Liver (tissue), 9 donors: ENCODE data around the gene SLC6A18. TPM values are rescaled to one million over a fixed set of nuclear protein-coding genes. Genes with fewer than 3 reads are reported as not detected.

Source experiments
- DNase-seq: peaks from one replicate; pipeline ENCODE4 v3.0.0-alpha.2; 2017; ENCODE audit warnings: low spot score
- H3K27ac ChIP-seq, 2 donors: one replicate each; pipeline ENCODE4 v1.7.0; 2013; ENCODE audit warnings: inconsistent platforms in 2 of 2, low read length in 2 of 2, control low read depth in 1 of 2, low read depth in 1 of 2, mild to moderate bottlenecking in 1 of 2
- H3K27me3 ChIP-seq, 4 donors: one replicate each; pipeline versions ENCODE4 v1.6.1 to v1.7.0; 2013; ENCODE audit warnings: low read length in 3 of 4, inconsistent platforms in 1 of 4, mild to moderate bottlenecking in 1 of 4, moderate library complexity in 1 of 4; ENCODE audit not compliant: control insufficient read depth in 4 of 4, insufficient read depth in 4 of 4
- H3K36me3 ChIP-seq, 4 donors: one replicate each; pipeline versions ENCODE4 v1.6.1 to v1.7.0; 2013; ENCODE audit warnings: low read length in 3 of 4, mild to moderate bottlenecking in 3 of 4, low read depth in 1 of 4, moderate library complexity in 1 of 4; ENCODE audit not compliant: control insufficient read depth in 4 of 4, insufficient read depth in 3 of 4
- H3K4me1 ChIP-seq, 4 donors: one replicate each; pipeline versions ENCODE4 v1.6.1 to v1.7.0; 2013; ENCODE audit warnings: low read length in 3 of 4, mild to moderate bottlenecking in 3 of 4, moderate library complexity in 1 of 4; ENCODE audit not compliant: control insufficient read depth in 4 of 4, insufficient read depth in 4 of 4
- H3K4me3 ChIP-seq, 3 donors: one replicate each; pipeline versions ENCODE4 v1.6.1 to v1.7.0; 2013; ENCODE audit warnings: low read length in 3 of 3, control low read depth in 1 of 3, low read depth in 1 of 3, mild to moderate bottlenecking in 1 of 3
- H3K9ac ChIP-seq, 2 donors: one replicate each; pipeline ENCODE4 v1.7.0; 2013; ENCODE audit warnings: low read length in 2 of 2, mild to moderate bottlenecking in 2 of 2, moderate library complexity in 2 of 2, control low read depth in 1 of 2, low read depth in 1 of 2
- H3K9me3 ChIP-seq, 4 donors: one replicate each; pipeline versions ENCODE4 v1.6.1 to v1.7.0; 2013; ENCODE audit warnings: low read length in 3 of 4; ENCODE audit not compliant: control insufficient read depth in 4 of 4
- CTCF ChIP-seq: fragments of 150-350 bp; IDR thresholded peaks from 2 replicates; pipeline ENCODE4 v1.5.1; 2017; ENCODE audit warnings: improper control_type of control experiment, low read depth, low read length; ENCODE audit not compliant: missing input control
- EGR1 ChIP-seq, 2 donors: IDR thresholded peaks; 2 replicates each; pipeline ENCODE4 v1.6.1; 2016 to 2018; ENCODE audit warnings: antibody characterized with exemption in 2 of 2, low read depth in 2 of 2
- JUND ChIP-seq, 2 donors: IDR thresholded peaks; 2 replicates each; pipeline ENCODE4 v1.6.1; 2016; ENCODE audit warnings: antibody characterized with exemption in 2 of 2
- MAX ChIP-seq: IDR thresholded peaks from 2 replicates; pipeline ENCODE4 v1.6.1; 2016; ENCODE audit warnings: antibody characterized with exemption
- NR2F2 ChIP-seq: IDR thresholded peaks from 2 replicates; pipeline ENCODE4 v1.6.1; 2016; ENCODE audit warnings: antibody characterized with exemption
- REST ChIP-seq: IDR thresholded peaks from 2 replicates; pipeline ENCODE4 v1.6.1; 2016; ENCODE audit warnings: antibody characterized with exemption, mild to moderate bottlenecking
- RXRA ChIP-seq, 2 donors: IDR thresholded peaks; 2 replicates each; pipeline ENCODE4 v1.6.1; 2017 to 2018; ENCODE audit warnings: antibody characterized with exemption in 2 of 2, mild to moderate bottlenecking in 1 of 2
- TAF1 ChIP-seq: conservative IDR thresholded peaks from 2 replicates; pipeline ENCODE4 v1.6.1; 2016; ENCODE audit warnings: antibody characterized with exemption, mild to moderate bottlenecking
- WGBS: extraction: QIAGEN DNeasy Blood & Tissue Kit; methylation state at CpG from one replicate; pipeline ENCODE4 v1.1.7; 2013; 5-methylcytosine and 5-hydroxymethylcytosine counted together
- polyA plus RNA-seq, 2 donors: library from polyadenylated mRNA; stranded (reverse) in 1 of 2; unstranded in 1 of 2; fragments of 200-250 nt in 1 of 2; fragments of >200 nt in 1 of 2; fragmentation: Nextera tagmentation in 1 of 2; extraction: Ambion mirVana in 1 of 2; gene quantifications; one replicate each; pipeline versions ENCODE4 v1.2.1 to v1.2.3, GENCODE V29; 2013 to 2015
- total RNA-seq, 2 donors: library from RNA; depleted of rRNA; stranded (reverse); fragments of >200 nt; gene quantifications; one replicate each; pipeline ENCODE4 v1.2.3, GENCODE V29; 2014
- donor health status: healthy.
- donor health status: healthy.
- donor health status: healthy.
- donor health status: healthy.
- donor health status: healthy.

The SLC6A18 gene
- total and polyA plus RNA-seq, 4 donors = not detected

GRCh38 chr5:1179383-1179715, 45.8 kb upstream of the SLC6A18 start:
- no peak overlapping the region for H3K4me3 ChIP-seq
- H3K27me3 ChIP-seq = no peaks in the 10 kb centered on the region
- no peak overlapping the region for H3K27ac ChIP-seq
- H3K9ac ChIP-seq = no peak overlapping the region
- no peaks in the 10 kb centered on the region for H3K36me3 ChIP-seq
- no peak for DNase-seq
- H3K9me3 ChIP-seq = no peaks in the 10 kb centered on the region
- H3K4me1 ChIP-seq = peaks cover 24 to 34% (median 29%) of the 10 kb centered on the region in 4 donors
- 98% methylated on average over 9 of the region's 9 CpGs for WGBS
- TF ChIP-seq REST (no peak), CTCF (no peak), NR2F2 (no peak), TAF1 (no peak), EGR1 (IDR thresholded peaks at IDR 0.05; ENCODE audit: low read depth in 2 of 2) (no peak), JUND (IDR thresholded peaks at IDR 0.05) (no peak)

- DNase-seq = no peak
- peaks cover 28 to 42% (median 36%) of the 10 kb centered on the region in 4 donors for H3K4me1 ChIP-seq
- H3K9me3 ChIP-seq = no peaks in the 10 kb centered on the region
- no peak overlapping the region for H3K4me3 ChIP-seq
- no peak overlapping the region for H3K9ac ChIP-seq
- no peaks in the 10 kb centered on the region for H3K36me3 ChIP-seq
- H3K27me3 ChIP-seq = no peaks in the 10 kb centered on the region
- TF ChIP-seq RXRA (IDR thresholded peaks at IDR 0.05) (no peak), TAF1 (no peak), MAX (no peak), JUND (IDR thresholded peaks at IDR 0.05) (no peak)
- H3K27ac ChIP-seq = no peak overlapping the region
- WGBS = 97% methylated on average over 20 of the region's 20 CpGs
Observed at GRCh38 chr5:1180096-1180495, 45.1 kb upstream of the SLC6A18 start.

GRCh38 chr5:1180841-1181271, 44.3 kb upstream of the SLC6A18 start:
- H3K4me3 ChIP-seq = no peak overlapping the region
- WGBS = 88% methylated on average over 20 of the region's 20 CpGs
- no peaks in the 10 kb centered on the region for H3K36me3 ChIP-seq
- H3K27me3 ChIP-seq = no peaks in the 10 kb centered on the region
- no peak overlapping the region for H3K27ac ChIP-seq
- H3K9me3 ChIP-seq = no peaks in the 10 kb centered on the region
- no peak for DNase-seq
- no peak for TF ChIP-seq JUND (IDR thresholded peaks at IDR 0.05)
- no peak overlapping the region for H3K9ac ChIP-seq
- peaks cover 31 to 50% (median 43%) of the 10 kb centered on the region in 4 donors for H3K4me1 ChIP-seq
